ENCODE measurements around the gene HNRNPUL1. TPM values are rescaled to one million over a fixed set of nuclear protein-coding genes. Genes with fewer than 3 reads are reported as not detected.

HNRNPUL1 gene
- total and polyA plus RNA-seq, 10 of the 15 experiments (the other 5 are each of a cell fraction or from before 2014, with no cell fraction given): 11.1 to 276 (median 117) TPM

DNA sequence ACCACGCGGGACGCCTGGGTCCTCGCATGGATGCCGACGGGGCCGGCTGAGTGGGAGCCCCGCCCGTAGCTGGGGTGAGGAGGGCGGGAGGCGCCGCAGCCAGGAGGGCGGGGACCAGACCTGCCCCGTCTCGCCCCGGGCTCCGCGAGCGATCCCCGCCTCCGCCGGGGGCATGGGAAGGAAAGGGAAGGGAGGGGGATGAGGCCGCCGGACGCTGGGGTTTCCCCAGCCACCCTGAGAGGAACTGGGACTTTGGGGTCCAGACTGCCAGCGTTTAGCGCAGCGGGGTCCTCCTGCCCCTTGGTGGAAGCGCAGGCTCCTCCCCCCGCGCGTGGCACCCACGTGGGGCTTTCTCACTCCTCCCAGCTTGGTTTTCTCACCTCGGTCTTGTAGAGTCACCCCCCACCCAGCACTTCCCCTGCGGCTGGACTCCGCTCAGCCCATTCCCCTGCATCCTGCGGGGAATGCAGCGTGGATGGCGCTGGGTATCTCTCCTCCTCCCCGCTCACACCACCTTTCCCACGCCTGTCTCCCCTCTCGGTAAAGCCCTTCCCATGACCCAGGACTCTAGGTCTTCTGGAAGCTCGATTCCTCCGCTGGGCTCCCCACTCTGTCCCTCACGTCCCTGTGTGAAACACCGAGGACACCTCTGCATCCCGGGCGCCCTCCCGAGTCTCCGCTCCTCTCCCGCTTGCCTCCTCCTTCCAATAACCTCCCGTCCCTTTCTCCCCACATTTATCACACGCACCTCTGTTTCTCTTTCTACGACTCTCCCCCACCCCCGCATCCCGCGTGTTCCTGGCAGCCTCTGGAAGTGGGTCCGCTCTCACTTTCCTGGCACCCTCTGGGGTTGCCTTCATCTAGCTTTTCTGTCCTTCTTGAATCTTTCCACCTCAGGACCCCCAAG lies 87.4 kb downstream of the HNRNPUL1 start (continued):
- TF ChIP-seq, protein P1, sequence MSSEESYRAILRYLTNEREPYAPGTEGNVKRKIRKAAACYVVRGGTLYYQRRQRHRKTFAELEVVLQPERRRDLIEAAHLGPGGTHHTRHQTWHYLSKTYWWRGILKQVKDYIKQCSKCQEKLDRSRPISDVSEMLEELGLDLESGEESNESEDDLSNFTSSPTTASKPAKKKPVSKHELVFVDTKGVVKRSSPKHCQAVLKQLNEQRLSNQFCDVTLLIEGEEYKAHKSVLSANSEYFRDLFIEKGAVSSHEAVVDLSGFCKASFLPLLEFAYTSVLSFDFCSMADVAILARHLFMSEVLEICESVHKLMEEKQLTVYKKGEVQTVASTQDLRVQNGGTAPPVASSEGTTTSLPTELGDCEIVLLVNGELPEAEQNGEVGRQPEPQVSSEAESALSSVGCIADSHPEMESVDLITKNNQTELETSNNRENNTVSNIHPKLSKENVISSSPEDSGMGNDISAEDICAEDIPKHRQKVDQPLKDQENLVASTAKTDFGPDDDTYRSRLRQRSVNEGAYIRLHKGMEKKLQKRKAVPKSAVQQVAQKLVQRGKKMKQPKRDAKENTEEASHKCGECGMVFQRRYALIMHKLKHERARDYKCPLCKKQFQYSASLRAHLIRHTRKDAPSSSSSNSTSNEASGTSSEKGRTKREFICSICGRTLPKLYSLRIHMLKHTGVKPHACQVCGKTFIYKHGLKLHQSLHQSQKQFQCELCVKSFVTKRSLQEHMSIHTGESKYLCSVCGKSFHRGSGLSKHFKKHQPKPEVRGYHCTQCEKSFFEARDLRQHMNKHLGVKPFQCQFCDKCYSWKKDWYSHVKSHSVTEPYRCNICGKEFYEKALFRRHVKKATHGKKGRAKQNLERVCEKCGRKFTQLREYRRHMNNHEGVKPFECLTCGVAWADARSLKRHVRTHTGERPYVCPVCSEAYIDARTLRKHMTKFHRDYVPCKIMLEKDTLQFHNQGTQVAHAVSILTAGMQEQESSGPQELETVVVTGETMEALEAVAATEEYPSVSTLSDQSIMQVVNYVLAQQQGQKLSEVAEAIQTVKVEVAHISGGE (CRISPR knock-in tag; IDR thresholded peaks at IDR 0.05): no peak
- TF ChIP-seq ZNF622 (IDR thresholded peaks at IDR 0.05): no peak
- no peak for TF ChIP-seq NR2C1 (IDR thresholded peaks at IDR 0.05)
- TF ChIP-seq, protein P2, sequence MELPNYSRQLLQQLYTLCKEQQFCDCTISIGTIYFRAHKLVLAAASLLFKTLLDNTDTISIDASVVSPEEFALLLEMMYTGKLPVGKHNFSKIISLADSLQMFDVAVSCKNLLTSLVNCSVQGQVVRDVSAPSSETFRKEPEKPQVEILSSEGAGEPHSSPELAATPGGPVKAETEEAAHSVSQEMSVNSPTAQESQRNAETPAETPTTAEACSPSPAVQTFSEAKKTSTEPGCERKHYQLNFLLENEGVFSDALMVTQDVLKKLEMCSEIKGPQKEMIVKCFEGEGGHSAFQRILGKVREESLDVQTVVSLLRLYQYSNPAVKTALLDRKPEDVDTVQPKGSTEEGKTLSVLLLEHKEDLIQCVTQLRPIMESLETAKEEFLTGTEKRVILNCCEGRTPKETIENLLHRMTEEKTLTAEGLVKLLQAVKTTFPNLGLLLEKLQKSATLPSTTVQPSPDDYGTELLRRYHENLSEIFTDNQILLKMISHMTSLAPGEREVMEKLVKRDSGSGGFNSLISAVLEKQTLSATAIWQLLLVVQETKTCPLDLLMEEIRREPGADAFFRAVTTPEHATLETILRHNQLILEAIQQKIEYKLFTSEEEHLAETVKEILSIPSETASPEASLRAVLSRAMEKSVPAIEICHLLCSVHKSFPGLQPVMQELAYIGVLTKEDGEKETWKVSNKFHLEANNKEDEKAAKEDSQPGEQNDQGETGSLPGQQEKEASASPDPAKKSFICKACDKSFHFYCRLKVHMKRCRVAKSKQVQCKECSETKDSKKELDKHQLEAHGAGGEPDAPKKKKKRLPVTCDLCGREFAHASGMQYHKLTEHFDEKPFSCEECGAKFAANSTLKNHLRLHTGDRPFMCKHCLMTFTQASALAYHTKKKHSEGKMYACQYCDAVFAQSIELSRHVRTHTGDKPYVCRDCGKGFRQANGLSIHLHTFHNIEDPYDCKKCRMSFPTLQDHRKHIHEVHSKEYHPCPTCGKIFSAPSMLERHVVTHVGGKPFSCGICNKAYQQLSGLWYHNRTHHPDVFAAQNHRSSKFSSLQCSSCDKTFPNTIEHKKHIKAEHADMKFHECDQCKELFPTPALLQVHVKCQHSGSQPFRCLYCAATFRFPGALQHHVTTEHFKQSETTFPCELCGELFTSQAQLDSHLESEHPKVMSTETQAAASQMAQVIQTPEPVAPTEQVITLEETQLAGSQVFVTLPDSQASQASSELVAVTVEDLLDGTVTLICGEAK (IDR thresholded peaks at IDR 0.05; ENCODE audit: borderline replicate concordance): no peak
- TF ChIP-seq ASH2L (IDR thresholded peaks at IDR 0.05; ENCODE audit: borderline replicate concordance, low read depth): no peak
- no peak for TF ChIP-seq WRNIP1 (IDR thresholded peaks at IDR 0.05; ENCODE audit: borderline replicate concordance, low read depth, low read length)
- TF ChIP-seq, protein P3, sequence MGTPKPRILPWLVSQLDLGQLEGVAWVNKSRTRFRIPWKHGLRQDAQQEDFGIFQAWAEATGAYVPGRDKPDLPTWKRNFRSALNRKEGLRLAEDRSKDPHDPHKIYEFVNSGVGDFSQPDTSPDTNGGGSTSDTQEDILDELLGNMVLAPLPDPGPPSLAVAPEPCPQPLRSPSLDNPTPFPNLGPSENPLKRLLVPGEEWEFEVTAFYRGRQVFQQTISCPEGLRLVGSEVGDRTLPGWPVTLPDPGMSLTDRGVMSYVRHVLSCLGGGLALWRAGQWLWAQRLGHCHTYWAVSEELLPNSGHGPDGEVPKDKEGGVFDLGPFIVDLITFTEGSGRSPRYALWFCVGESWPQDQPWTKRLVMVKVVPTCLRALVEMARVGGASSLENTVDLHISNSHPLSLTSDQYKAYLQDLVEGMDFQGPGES (IDR thresholded peaks at IDR 0.05): no peak
- TF ChIP-seq, protein P4, sequence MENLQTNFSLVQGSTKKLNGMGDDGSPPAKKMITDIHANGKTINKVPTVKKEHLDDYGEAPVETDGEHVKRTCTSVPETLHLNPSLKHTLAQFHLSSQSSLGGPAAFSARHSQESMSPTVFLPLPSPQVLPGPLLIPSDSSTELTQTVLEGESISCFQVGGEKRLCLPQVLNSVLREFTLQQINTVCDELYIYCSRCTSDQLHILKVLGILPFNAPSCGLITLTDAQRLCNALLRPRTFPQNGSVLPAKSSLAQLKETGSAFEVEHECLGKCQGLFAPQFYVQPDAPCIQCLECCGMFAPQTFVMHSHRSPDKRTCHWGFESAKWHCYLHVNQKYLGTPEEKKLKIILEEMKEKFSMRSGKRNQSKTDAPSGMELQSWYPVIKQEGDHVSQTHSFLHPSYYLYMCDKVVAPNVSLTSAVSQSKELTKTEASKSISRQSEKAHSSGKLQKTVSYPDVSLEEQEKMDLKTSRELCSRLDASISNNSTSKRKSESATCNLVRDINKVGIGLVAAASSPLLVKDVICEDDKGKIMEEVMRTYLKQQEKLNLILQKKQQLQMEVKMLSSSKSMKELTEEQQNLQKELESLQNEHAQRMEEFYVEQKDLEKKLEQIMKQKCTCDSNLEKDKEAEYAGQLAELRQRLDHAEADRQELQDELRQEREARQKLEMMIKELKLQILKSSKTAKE (IDR thresholded peaks at IDR 0.05; ENCODE audit: low read depth, poor library complexity, severe bottlenecking): no peak
- TF ChIP-seq IKZF1 (conservative IDR thresholded peaks at IDR 0.05): peak; percentile 94
- TF ChIP-seq CREM (IDR thresholded peaks at IDR 0.05; ENCODE audit: low read depth): peak; percentile 20; the same call in 1 of the 2 replicates
- TF ChIP-seq, protein P5, sequence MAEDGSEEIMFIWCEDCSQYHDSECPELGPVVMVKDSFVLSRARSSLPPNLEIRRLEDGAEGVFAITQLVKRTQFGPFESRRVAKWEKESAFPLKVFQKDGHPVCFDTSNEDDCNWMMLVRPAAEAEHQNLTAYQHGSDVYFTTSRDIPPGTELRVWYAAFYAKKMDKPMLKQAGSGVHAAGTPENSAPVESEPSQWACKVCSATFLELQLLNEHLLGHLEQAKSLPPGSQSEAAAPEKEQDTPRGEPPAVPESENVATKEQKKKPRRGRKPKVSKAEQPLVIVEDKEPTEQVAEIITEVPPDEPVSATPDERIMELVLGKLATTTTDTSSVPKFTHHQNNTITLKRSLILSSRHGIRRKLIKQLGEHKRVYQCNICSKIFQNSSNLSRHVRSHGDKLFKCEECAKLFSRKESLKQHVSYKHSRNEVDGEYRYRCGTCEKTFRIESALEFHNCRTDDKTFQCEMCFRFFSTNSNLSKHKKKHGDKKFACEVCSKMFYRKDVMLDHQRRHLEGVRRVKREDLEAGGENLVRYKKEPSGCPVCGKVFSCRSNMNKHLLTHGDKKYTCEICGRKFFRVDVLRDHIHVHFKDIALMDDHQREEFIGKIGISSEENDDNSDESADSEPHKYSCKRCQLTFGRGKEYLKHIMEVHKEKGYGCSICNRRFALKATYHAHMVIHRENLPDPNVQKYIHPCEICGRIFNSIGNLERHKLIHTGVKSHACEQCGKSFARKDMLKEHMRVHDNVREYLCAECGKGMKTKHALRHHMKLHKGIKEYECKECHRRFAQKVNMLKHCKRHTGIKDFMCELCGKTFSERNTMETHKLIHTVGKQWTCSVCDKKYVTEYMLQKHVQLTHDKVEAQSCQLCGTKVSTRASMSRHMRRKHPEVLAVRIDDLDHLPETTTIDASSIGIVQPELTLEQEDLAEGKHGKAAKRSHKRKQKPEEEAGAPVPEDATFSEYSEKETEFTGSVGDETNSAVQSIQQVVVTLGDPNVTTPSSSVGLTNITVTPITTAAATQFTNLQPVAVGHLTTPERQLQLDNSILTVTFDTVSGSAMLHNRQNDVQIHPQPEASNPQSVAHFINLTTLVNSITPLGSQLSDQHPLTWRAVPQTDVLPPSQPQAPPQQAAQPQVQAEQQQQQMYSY (CRISPR knock-in tag; IDR thresholded peaks at IDR 0.05): no peak
- TF ChIP-seq SREBF2 (IDR thresholded peaks at IDR 0.05; ENCODE audit: low read length): no peak
- no peak for TF ChIP-seq STAT1 (conservative IDR thresholded peaks at IDR 0.05)
- TF ChIP-seq RAD51 (IDR thresholded peaks at IDR 0.05): peak; percentile 85
